Right ventricle myocardium inferior (tissue), 1 donor: Measurements from ENCODE around the gene SLC40A1. TPM values are rescaled to one million over a fixed set of nuclear protein-coding genes. Genes with fewer than 3 reads are reported as not detected.
A peak's percentile ranks its signal among the peaks of the same experiment; 100 is the strongest.

Experiments used
- ATAC-seq: fragments of 200-7000 bp; cut with Tn5 transposase; one replicate; pipeline ENCODE4 v1.9.1; 2020; ENCODE audit warnings: mild to moderate bottlenecking, moderate library complexity
- DNase-seq: peaks from one replicate; pipeline ENCODE4 v3.0.0; 2021; ENCODE audit errors: missing footprints
- intact Hi-C: fragments of 100-400 bp; cut with DNase I; formaldehyde crosslinking; loops from one replicate; pipeline ENCODE4 v1.11.0; 2022
- total RNA-seq: library from RNA; stranded (reverse); fragmentation: NEBNext Ultra II Directional; extraction: Animal tissue kit (Norgen Biotek cat#: 25700); gene quantifications from one replicate; pipeline ENCODE4 v1.2.1, GENCODE V29; 2021
- donor health status: DM: no; HTN: yes; CAD: no; lungs with severe emphysema.

The SLC40A1 gene
- total RNA-seq, 1 donor from 2014 or later, result 51.0 TPM

DNA sequence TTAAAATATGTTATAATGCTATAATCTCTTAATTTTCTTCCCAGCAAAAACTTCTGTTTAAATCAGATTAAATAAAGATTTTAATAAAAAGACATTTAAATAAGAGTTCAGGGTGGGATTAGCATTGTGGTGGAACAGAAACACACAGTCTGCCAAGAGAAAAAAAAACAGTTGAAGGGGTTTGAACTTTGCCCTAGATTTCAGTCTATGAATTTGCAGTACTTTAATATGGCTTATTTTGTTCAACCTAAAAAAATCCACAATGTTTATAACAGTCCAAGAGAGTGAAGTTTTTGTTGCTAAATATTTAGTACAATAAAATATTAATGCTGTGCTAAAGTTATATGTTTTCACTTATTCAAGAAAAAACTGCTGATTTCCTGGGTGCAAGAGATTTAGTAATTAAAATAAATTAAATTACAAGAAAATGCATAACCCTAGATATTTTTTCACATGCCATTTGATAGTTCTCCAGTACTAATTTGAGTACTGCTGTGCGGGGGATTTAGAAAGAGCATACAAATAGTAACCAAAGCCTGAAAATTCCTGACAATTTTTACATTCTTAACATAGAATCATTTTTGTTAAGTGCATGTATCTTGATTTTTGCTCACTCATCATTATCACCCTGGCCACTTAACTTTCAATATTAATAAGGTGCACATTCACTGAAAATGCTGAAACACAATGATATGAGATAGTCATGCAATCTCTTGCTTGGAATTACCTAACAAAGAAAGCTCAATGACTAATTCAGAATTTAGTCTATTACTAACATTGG lies 52.6 kb downstream of the SLC40A1 start:
- DNase-seq (no peak), ATAC-seq (no peak)
- intact Hi-C loops, result no loop called here

DNA sequence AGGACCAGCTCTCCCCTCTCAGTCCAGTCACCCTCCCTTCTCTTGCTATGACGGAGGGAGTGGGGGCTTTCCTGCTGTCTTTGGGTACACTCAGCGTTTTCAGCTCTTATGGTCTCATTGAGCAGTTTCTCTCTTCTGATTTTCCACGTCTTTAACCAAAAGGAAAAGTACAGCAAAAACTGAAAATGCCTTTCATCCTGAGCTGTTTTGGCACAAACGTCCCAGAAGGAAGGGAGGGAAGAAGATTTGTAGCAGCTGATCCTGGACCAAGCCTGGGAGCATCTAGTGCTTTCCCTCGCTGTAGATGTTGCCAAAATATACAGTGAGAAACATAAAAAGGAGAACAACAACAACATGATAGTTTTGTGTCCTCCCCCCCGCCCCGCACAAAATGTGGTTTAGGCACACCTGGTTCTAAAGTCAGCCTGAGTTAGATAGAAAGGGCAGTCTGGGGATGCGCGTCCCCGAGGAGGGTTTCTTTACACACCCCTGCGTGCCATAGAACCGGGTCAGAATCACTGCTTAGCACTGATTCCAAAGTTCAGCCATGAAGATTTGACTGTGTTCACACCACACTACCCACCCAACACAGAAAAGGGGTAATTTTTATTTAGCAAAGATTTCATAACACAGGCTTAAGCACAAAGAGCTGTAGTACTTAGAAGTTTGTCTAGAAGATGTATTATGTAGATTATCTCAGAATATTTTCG lies 53.4 kb downstream of the SLC40A1 start:
- no peak for DNase-seq
- intact Hi-C loops, result no loop called here
- ATAC-seq, result no peak

DNA sequence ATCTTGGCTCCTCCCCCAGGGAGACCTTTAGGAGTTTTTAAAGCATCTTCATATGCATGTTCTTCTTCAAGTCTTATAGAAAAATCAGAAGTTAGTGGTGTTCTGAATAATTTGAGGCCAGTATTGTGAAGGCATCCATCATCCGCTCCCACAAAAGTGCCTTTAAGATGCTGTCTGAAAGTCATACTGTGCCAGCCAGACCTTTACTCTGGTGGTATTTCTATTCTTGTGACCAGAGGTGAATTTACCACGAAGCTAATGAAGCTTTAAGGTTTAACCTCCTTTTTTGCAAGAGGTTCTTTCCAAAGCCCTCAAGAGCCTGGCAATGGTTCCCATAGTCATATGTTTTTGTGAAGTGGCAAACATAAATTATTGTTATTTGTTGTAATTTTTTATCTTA lies 54.3 kb downstream of the SLC40A1 start:
- intact Hi-C loops, result no loop called here
- ATAC-seq, result no peak
- no peak for DNase-seq

DNA sequence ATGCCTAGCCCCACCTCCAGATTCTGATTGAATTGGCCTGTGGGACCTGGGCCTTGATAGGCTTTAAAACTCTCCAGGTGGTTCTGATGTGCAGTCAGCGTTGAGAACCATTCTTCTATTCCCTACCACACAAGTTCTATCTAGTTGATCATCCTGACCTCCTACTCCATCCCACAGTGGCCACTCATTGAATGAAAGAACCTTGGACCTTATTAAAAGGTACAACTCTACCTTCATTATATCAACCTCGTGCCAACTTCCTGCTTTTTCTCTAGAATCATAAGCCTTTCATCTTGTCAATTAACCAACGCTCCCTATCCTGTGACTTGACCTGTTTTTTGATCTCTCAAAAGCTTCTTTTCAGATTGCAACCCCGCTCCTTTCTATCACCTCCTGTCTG lies 55.8 kb downstream of the SLC40A1 start:
- intact Hi-C loops, result no loop called here
- DNase-seq (no peak), ATAC-seq (no peak)

DNA sequence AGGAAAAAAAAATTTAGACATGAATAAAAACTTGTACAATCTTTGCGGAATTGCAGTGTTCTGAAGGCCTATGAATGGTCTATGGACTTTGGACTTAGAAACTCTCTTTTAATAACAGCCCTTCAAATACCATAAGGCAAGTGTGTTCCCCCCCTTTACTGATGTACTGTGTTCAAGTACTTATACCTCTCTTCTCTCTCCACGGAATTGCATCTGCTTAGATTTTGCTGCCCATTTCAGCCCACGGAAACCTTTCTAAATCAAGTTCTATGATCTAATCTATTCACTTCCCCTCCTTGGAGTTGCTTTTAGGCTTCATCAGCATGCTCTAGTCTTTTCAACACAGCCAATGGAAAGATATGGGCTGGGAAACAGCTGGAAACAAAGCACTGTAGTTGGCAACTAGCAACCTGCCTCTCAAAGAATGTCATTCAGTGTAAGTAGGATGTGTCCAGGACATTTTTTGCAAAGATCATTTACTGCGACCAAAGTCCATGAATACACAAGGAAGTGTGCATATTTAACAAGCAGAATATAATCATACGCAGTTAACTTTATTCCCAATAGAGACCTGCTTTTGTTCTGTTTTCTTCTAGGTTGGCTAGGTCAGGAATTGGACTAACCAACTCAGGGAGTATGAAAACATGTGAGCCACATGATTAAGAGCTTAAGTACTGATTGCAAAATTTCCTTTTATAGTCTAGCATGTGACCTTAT lies 58.0 kb downstream of the SLC40A1 start:
- DNase-seq (no peak), ATAC-seq (peak; percentile 79)
- intact Hi-C loops, result no loop called here

DNA sequence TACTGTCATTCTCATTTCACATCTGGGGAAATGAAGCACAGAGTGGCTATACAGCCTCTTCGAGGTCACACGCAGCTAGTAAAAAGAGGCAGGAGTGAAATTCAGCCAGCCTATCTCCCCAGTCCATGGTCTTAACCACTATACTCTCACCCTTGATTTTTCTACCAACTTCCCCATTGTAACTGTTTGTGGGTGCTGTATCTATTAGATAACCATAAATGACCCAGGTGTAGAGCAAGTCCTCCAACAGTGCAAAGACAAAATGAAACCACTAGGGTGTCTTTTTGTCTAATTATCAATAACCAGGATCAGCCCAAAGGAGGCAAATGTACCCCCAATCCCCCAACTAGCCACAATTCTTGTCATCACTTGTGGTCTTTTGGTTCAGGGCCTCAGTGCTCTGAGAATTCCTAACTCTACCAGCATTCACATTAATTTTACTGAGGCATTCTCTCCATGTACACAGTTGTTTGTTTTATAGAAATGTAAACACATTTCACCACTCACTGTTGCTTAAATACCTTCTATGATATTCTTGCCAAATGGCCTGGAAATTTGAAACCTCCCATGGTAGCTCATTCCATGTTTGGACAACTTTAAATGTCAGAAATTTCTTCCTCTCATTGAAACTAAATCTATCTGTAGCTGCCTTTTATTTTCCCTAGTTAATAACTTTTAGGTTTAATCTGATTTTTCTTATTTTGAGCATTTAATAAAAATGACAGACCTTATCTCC lies 58.7 kb downstream of the SLC40A1 start:
- ATAC-seq, result no peak
- intact Hi-C loops, result no loop called here
- DNase-seq, result no peak

DNA sequence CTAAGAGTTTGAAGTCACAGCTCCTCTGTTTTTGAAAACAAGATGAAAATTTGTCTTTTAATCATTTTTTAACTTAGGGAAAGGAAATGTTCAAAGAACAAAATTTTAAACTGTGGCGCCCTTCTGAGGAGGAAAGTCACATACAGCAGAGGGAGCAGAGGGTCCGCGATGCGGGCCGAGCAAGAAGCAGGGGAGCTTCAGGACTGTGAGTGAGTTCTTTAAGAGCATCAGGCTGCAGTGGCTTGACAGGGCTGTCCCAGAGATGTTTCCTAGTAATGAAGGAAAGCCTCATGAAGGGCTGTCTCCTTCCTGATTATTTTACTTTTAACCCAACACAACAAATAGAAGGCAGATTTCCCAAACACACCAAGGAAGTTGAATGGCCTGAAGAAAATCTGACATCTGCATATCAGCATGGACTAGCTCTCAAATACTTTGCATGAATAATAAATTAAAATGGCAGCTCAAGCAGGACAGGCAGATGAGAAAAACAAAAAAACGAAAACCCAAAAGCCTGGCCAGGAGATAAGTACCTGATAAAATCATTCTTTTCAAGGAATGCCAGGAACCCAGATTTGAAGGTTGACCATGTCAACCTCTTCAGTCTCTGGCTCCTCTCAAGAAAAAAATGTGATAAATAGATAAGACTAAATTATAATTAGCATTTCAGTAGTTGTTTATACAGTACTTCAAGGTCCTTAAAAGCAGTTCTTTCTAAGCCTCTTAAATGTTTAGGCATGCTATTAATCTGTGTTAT lies 60.8 kb downstream of the SLC40A1 start:
- DNase-seq (peak; percentile 67), ATAC-seq (no peak)
- intact Hi-C loops, result no loop called here

DNA sequence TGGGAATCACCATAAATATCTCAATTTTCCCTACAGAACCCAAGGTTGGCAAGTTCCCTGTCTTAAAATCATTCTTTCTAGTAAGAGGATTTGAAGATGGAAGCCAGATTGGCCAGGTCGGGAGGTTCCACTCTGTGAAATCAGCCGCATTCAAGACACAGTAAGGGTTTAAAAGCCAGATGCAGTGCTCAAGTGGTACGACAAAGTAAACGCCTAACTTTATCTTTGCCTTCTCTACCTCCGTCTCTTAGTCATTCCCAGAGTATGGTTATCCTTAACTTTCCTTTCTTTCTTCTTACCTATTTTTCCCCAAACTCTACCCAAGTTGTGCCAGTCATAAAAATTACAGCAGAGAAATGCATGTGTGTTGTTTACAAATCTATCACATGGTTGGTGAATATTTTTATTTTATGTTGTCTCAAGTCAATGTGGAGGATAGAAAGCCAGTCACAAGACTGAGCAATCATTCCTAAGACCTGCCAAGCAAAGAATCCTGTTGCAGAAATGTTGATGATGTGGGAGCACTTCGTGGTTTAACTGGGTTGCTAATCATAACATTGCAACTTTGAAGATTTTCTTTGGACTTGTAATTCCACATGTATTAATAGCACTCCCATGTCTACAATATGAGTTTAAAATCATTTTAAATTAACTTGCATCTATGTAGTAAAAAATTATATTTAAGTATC lies 62.6 kb downstream of the SLC40A1 start:
- ATAC-seq (no peak), DNase-seq (no peak)
- intact Hi-C loops, result no loop called here

DNA sequence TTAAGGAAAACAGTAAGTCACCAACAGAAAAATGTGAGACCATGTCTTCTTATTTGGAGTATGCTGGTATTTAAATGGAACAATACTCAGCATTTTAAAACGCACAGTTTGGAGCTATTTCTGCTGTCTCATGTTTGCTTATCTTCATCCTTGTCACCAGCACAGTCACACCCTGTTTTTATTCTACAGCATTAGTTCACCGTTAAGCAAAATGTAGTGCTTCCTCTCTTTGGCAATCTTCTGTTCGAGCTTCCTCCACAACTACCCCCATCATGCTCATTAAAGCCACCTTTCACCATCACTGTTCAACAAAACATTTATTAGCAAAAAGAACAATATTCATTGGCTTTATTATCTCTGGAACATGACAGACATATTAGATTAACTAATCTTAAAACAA lies 64.0 kb downstream of the SLC40A1 start:
- intact Hi-C loops, result no loop called here
- ATAC-seq (no peak), DNase-seq (no peak)

DNA sequence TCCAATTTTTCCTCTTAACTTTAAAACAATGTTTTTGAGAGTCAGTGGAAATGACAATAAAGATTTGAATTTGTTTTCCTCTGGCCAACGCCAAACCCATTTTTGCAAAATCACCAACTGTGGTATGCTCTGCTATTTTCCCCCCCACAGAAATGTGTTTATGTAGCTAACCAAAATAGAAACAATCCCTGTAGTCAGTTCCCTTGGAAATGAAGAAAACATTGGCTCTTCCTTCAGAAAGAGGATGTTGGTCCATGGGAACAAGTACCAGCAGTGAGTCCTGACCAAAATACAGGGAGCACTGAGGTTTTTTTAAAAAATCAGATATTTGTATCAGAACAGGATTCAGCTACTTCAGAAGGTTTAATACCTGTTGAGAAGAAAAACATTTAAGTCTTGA lies 65.3 kb downstream of the SLC40A1 start:
- intact Hi-C loops, result no loop called here
- DNase-seq, result no peak
- ATAC-seq, result peak; percentile 58

DNA sequence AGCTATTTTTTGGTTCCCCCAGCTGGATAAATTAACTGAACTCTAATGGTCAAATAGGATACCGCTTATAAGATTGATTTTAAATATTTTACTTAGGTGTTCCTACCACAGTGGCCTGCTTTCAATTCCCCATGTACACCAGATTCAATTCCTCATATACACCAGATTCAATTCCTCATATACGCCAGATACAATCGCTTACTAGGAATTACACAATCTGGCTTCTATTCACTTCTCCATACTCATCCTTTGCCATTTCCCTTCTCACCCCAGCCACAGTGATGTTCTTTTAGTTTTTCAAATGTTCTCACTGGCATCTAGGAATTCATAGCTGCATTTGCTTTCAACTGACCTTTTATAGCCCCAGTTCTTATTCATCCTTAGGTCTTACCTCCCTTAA lies 66.5 kb downstream of the SLC40A1 start:
- no peak for DNase-seq
- intact Hi-C loops, result no loop called here
- peak; percentile 68 for ATAC-seq

DNA sequence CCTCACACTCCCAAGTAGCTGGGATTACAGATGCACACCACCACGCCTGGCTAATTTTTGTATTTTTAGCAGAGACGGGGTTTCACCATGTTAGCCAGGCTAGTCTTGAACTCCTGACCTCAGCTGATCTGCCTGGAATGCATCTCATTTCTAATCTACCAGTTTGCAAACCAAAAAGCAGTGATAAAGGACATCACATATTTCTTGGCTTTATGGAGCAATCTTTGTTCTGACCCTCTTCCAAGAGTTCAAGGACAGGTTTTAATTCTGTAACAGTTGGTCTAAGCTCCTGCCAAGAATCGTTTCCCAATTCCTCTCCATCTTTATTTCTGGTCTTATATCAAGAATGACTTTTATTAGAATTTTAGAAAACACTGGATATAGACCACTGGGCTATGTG lies 67.7 kb downstream of the SLC40A1 start:
- intact Hi-C loops, result no loop called here
- DNase-seq, result no peak

DNA sequence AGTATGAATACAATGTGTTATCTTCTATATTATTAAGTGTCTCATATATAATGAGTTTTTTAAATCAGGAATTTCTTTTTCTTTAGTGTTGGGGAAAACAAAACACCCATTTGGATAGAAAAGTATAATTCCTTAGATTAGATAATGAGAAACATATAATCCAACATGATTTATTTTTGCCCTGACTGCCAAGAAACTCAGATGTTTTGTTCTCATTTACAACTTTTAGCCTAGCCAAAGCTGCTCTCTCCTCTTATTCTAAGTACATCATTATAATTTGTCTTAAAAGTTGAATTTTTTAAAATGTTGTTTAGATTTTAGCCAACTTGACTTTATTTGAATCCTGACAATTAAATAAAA lies 68.6 kb downstream of the SLC40A1 start:
- intact Hi-C loops, result no loop called here
- DNase-seq, result no peak
- ATAC-seq, result no peak

More for the DNA sequence above, 67.7 kb downstream of the SLC40A1 start:
- ATAC-seq, result no peak

DNA sequence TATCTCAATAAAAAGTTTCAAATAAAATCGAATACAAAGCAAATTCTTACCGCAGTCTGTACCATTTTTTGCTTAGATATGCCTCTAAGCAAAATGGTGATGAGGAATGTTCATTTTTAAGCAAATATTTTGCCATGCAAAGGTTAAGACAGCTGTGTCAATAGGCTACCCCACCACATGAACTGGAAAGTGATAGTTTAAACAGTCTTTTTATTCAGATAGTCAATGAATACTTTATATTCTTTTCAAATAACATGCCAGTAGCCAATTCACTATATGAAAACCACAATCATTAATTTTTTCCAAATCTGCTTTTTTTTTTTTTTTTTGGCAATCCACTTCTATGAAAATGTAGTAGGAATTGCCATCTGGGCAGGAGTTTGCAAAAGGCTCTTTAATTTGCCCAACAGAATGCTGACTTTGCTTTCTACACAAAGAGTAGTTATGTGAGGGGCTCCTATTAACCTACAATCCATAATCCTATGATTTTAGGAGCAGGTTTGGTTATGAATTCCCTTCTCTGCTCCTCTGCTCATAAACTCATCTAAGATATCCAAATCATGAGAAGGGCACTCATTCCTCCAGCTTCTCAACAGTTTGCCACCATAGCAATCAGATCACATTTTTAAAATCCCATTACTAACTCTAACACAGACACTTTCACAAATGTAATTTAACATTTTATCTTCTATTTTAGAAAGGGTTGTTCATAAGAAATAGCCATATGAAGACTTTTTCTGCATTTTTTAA lies 69.2 kb downstream of the SLC40A1 start:
- intact Hi-C loops, result no loop called here
- ATAC-seq (no peak), DNase-seq (no peak)
